ENCODE results near the gene SOX10.

Gene SOX10

GRCh38 chr22:38014083-38014482 lies 29.7 kb upstream of the SOX10 start:
- Histone ChIP-seq H2BK5ac (ENCODE audit: low read length) (no peak overlapping the region), H3K27me3 (ENCODE audit: control insufficient read depth in 3 of 3, insufficient read depth in 3 of 3, low read depth in 1 of 3, low read length in 3 of 3) (no peaks in the 10 kb centered on the region), H2BK12ac (ENCODE audit: low read length) (no peak overlapping the region), H2BK120ac (ENCODE audit: low read depth, low read length) (no peak overlapping the region), H3K23ac (ENCODE audit: low read depth, low read length, poor library complexity) (no peak overlapping the region), H3K27ac (replicated peaks; ENCODE audit: low read length) (no peak overlapping the region), H3K9ac (ENCODE audit: low read depth, low read length, poor library complexity) (no peak overlapping the region), H3K79me1 (ENCODE audit: low read depth, low read length) (peaks cover 2% of the 10 kb centered on the region), H3K4me1 (ENCODE audit: control insufficient read depth in 2 of 2, insufficient read depth in 1 of 2, low read depth in 1 of 2, low read length in 2 of 2) (peaks cover 0 to 21% of the 10 kb centered on the region in 2 donors), H3K4ac (ENCODE audit: low read length) (no peak overlapping the region), H2AK5ac (ENCODE audit: low read depth, low read length) (no peak overlapping the region), H2BK15ac (ENCODE audit: low read length) (no peak overlapping the region), H3K4me2 (ENCODE audit: insufficient read depth, low read length, poor library complexity, severe bottlenecking) (no peak overlapping the region), H3K9me3 (replicated peaks in 1 of 2; ENCODE audit: control insufficient read depth in 2 of 2, insufficient read depth in 1 of 2, low read depth in 1 of 2, low read length in 2 of 2) (no peaks in the 10 kb centered on the region), H3K14ac (ENCODE audit: low read length) (no peak overlapping the region), H3K4me3 (ENCODE audit: low read length in 2 of 2) (no peak overlapping the region), H4K8ac (ENCODE audit: low read depth, low read length) (no peak overlapping the region), H3K36me3 (replicated peaks in 1 of 2; ENCODE audit: control insufficient read depth in 2 of 2, insufficient read depth in 2 of 2, low read length in 2 of 2) (no peaks in the 10 kb centered on the region), H4K91ac (ENCODE audit: low read depth, low read length, poor library complexity) (no peak overlapping the region), H2AFZ (ENCODE audit: low read length) (no peak overlapping the region), H3K18ac (ENCODE audit: low read length) (no peak overlapping the region)
- no CpG with 5 or more reads among the region's 1 CpG for WGBS, 2 donors (ENCODE audit: extremely low coverage in 2 of 2, insufficient read length in 2 of 2, insufficient replicate concordance in 1 of 2)
- no peak for DNase-seq (ENCODE audit: low spot score)

GRCh38 chr22:38012604-38013072 lies 28.3 kb upstream of the SOX10 start:
- no peak overlapping the region for H3K4ac ChIP-seq (ENCODE audit: low read length)
- no peak overlapping the region for H2AK5ac ChIP-seq (ENCODE audit: low read depth, low read length)
- H3K23ac ChIP-seq (ENCODE audit: low read depth, low read length, poor library complexity) = no peak overlapping the region
- no peaks in the 10 kb centered on the region for H3K36me3 ChIP-seq (replicated peaks in 1 of 2; ENCODE audit: control insufficient read depth in 2 of 2, insufficient read depth in 2 of 2, low read length in 2 of 2)
- no peak overlapping the region for H4K91ac ChIP-seq (ENCODE audit: low read depth, low read length, poor library complexity)
- H3K27me3 ChIP-seq (ENCODE audit: control insufficient read depth in 3 of 3, insufficient read depth in 3 of 3, low read depth in 1 of 3, low read length in 3 of 3) = no peaks in the 10 kb centered on the region
- no peak for DNase-seq (ENCODE audit: low spot score)
- peaks cover 1% of the 10 kb centered on the region for H3K79me1 ChIP-seq (ENCODE audit: low read depth, low read length)
- no peak overlapping the region for H3K27ac ChIP-seq (replicated peaks; ENCODE audit: low read length)
- H2BK120ac ChIP-seq (ENCODE audit: low read depth, low read length) = no peak overlapping the region
- H2AFZ ChIP-seq (ENCODE audit: low read length) = no peak overlapping the region
- no peak overlapping the region for H4K8ac ChIP-seq (ENCODE audit: low read depth, low read length)
- H2BK5ac ChIP-seq (ENCODE audit: low read length) = no peak overlapping the region
- H3K4me1 ChIP-seq (ENCODE audit: control insufficient read depth in 2 of 2, insufficient read depth in 1 of 2, low read depth in 1 of 2, low read length in 2 of 2) = peaks cover 0 to 14% of the 10 kb centered on the region in 2 donors
- no peak overlapping the region for H3K4me3 ChIP-seq (ENCODE audit: low read length in 2 of 2)
- H3K9ac ChIP-seq (ENCODE audit: low read depth, low read length, poor library complexity) = no peak overlapping the region
- no peak overlapping the region for H3K18ac ChIP-seq (ENCODE audit: low read length)
- H3K9me3 ChIP-seq (replicated peaks in 1 of 2; ENCODE audit: control insufficient read depth in 2 of 2, insufficient read depth in 1 of 2, low read depth in 1 of 2, low read length in 2 of 2) = no peaks in the 10 kb centered on the region
- no peak overlapping the region for H3K4me2 ChIP-seq (ENCODE audit: insufficient read depth, low read length, poor library complexity, severe bottlenecking)
- H3K14ac ChIP-seq (ENCODE audit: low read length) = no peak overlapping the region
- no peak overlapping the region for H2BK12ac ChIP-seq (ENCODE audit: low read length)
- H2BK15ac ChIP-seq (ENCODE audit: low read length) = no peak overlapping the region
- WGBS, 2 donors (ENCODE audit: extremely low coverage in 2 of 2, insufficient read length in 2 of 2, insufficient replicate concordance in 1 of 2) = no CpG with 5 or more reads among the region's 7 CpGs

GRCh38 chr22:38009000-38009806 lies 24.8 kb upstream of the SOX10 start:
- no peak overlapping the region for H2BK5ac ChIP-seq (ENCODE audit: low read length)
- H3K18ac ChIP-seq (ENCODE audit: low read length) = no peak overlapping the region
- H3K4me2 ChIP-seq (ENCODE audit: insufficient read depth, low read length, poor library complexity, severe bottlenecking) = no peak overlapping the region
- WGBS, 2 donors (ENCODE audit: extremely low coverage in 2 of 2, insufficient read length in 2 of 2, insufficient replicate concordance in 1 of 2) = no CpG with 5 or more reads among the region's 14 CpGs
- no peaks in the 10 kb centered on the region for H3K79me1 ChIP-seq (ENCODE audit: low read depth, low read length)
- H3K9ac ChIP-seq (ENCODE audit: low read depth, low read length, poor library complexity) = no peak overlapping the region
- H3K23ac ChIP-seq (ENCODE audit: low read depth, low read length, poor library complexity) = no peak overlapping the region
- H2AK5ac ChIP-seq (ENCODE audit: low read depth, low read length) = no peak overlapping the region
- no peak overlapping the region for H2AFZ ChIP-seq (ENCODE audit: low read length)
- no peak overlapping the region for H3K4me3 ChIP-seq (ENCODE audit: low read length in 2 of 2)
- H3K4ac ChIP-seq (ENCODE audit: low read length) = no peak overlapping the region
- H3K14ac ChIP-seq (ENCODE audit: low read length) = no peak overlapping the region
- H3K27me3 ChIP-seq (ENCODE audit: control insufficient read depth in 3 of 3, insufficient read depth in 3 of 3, low read depth in 1 of 3, low read length in 3 of 3) = no peaks in the 10 kb centered on the region
- no peak for DNase-seq (ENCODE audit: low spot score)
- H3K27ac ChIP-seq (replicated peaks; ENCODE audit: low read length) = no peak overlapping the region
- no peak overlapping the region for H4K91ac ChIP-seq (ENCODE audit: low read depth, low read length, poor library complexity)
- H2BK15ac ChIP-seq (ENCODE audit: low read length) = no peak overlapping the region
- no peaks in the 10 kb centered on the region for H3K4me1 ChIP-seq (ENCODE audit: control insufficient read depth in 2 of 2, insufficient read depth in 1 of 2, low read depth in 1 of 2, low read length in 2 of 2)
- H2BK120ac ChIP-seq (ENCODE audit: low read depth, low read length) = no peak overlapping the region
- no peak overlapping the region for H4K8ac ChIP-seq (ENCODE audit: low read depth, low read length)
- no peaks in the 10 kb centered on the region for H3K9me3 ChIP-seq (replicated peaks in 1 of 2; ENCODE audit: control insufficient read depth in 2 of 2, insufficient read depth in 1 of 2, low read depth in 1 of 2, low read length in 2 of 2)
- H3K36me3 ChIP-seq (replicated peaks in 1 of 2; ENCODE audit: control insufficient read depth in 2 of 2, insufficient read depth in 2 of 2, low read length in 2 of 2) = no peaks in the 10 kb centered on the region
- no peak overlapping the region for H2BK12ac ChIP-seq (ENCODE audit: low read length)

GRCh38 chr22:38007330-38007902 lies 23.1 kb upstream of the SOX10 start:
- Histone ChIP-seq H4K8ac (ENCODE audit: low read depth, low read length) (no peak overlapping the region), H2BK120ac (ENCODE audit: low read depth, low read length) (no peak overlapping the region), H3K14ac (ENCODE audit: low read length) (peak overlapping the region; percentile 38), H3K18ac (ENCODE audit: low read length) (peak overlapping the region; percentile 67), H4K91ac (ENCODE audit: low read depth, low read length, poor library complexity) (no peak overlapping the region), H3K4me2 (ENCODE audit: insufficient read depth, low read length, poor library complexity, severe bottlenecking) (no peak overlapping the region), H3K27ac (replicated peaks; ENCODE audit: low read length) (no peak overlapping the region), H3K9me3 (replicated peaks in 1 of 2; ENCODE audit: control insufficient read depth in 2 of 2, insufficient read depth in 1 of 2, low read depth in 1 of 2, low read length in 2 of 2) (no peaks in the 10 kb centered on the region), H2BK5ac (ENCODE audit: low read length) (no peak overlapping the region), H3K36me3 (replicated peaks in 1 of 2; ENCODE audit: control insufficient read depth in 2 of 2, insufficient read depth in 2 of 2, low read length in 2 of 2) (no peaks in the 10 kb centered on the region), H3K4me1 (ENCODE audit: control insufficient read depth in 2 of 2, insufficient read depth in 1 of 2, low read depth in 1 of 2, low read length in 2 of 2) (no peaks in the 10 kb centered on the region), H3K9ac (ENCODE audit: low read depth, low read length, poor library complexity) (peak overlapping the region; percentile 3), H3K4ac (ENCODE audit: low read length) (no peak overlapping the region), H3K27me3 (ENCODE audit: control insufficient read depth in 3 of 3, insufficient read depth in 3 of 3, low read depth in 1 of 3, low read length in 3 of 3) (no peaks in the 10 kb centered on the region), H3K23ac (ENCODE audit: low read depth, low read length, poor library complexity) (no peak overlapping the region), H2AK5ac (ENCODE audit: low read depth, low read length) (peak overlapping the region; percentile 75), H2BK15ac (ENCODE audit: low read length) (peak overlapping the region; percentile 67), H2BK12ac (ENCODE audit: low read length) (no peak overlapping the region), H3K4me3 (ENCODE audit: low read length in 2 of 2) (no peak overlapping the region), H3K79me1 (ENCODE audit: low read depth, low read length) (no peaks in the 10 kb centered on the region), H2AFZ (ENCODE audit: low read length) (no peak overlapping the region)
- no CpG with 5 or more reads among the region's 13 CpGs for WGBS, 2 donors (ENCODE audit: extremely low coverage in 2 of 2, insufficient read length in 2 of 2, insufficient replicate concordance in 1 of 2)
- no peak for DNase-seq (ENCODE audit: low spot score)

Data from neuronal stem cell (in vitro differentiated cells).